Activated naive CD8-positive, alpha-beta T cell (primary cell): ENCODE measurements around the gene RBFOX1.

ENCODE experiments used
- H3K27ac Mint-ChIP-seq: one replicate; pipeline ENCODE4 v1.8.0; 2021; ENCODE audit warnings: mixed read lengths
- H3K27me3 Mint-ChIP-seq: one replicate; pipeline ENCODE4 v1.8.0; 2021; ENCODE audit warnings: mixed read lengths
- H3K36me3 Mint-ChIP-seq: one replicate; pipeline ENCODE4 v1.8.0; 2021; ENCODE audit warnings: mixed read lengths
- H3K4me1 Mint-ChIP-seq: one replicate; pipeline ENCODE4 v1.8.0; 2021; ENCODE audit warnings: low read depth, mixed read lengths
- H3K4me3 Mint-ChIP-seq: one replicate; pipeline ENCODE4 v1.8.0; 2021; ENCODE audit warnings: mild to moderate bottlenecking, mixed read lengths
- H3K9me3 Mint-ChIP-seq: one replicate; pipeline ENCODE4 v1.8.0; 2021; ENCODE audit warnings: low read depth, mixed read lengths

Gene RBFOX1

GRCh38 chr16:7332611-7333010 is at the start of gene RBFOX1:
Gene RBFOX1, plus strand, starts transcription at chr16:7332845.
- Mint-ChIP-seq H3K4me1 (no peaks in the 10 kb centered on the region), H3K4me3 (no peak within 1 kb of the TSS), H3K9me3 (no peaks in the 10 kb centered on the region), H3K27me3 (no peaks in the 10 kb centered on the region), H3K27ac (no peak within 1 kb of the TSS), H3K36me3 (no peaks in the 10 kb centered on the region)

- Mint-ChIP-seq H3K27ac (no peak overlapping the region), H3K9me3 (peaks cover 22% of the 10 kb centered on the region), H3K27me3 (no peaks in the 10 kb centered on the region), H3K36me3 (no peaks in the 10 kb centered on the region), H3K4me1 (no peaks in the 10 kb centered on the region), H3K4me3 (no peak overlapping the region)
Measured at GRCh38 chr16:7284780-7285179, 47.9 kb upstream of the RBFOX1 start.

GRCh38 chr16:7285520-7285919 is 47.1 kb upstream of the RBFOX1 start:
- H3K9me3 Mint-ChIP-seq: peaks cover 22% of the 10 kb centered on the region

GRCh38 chr16:7289299-7289698 is 43.3 kb upstream of the RBFOX1 start:
- Mint-ChIP-seq H3K9me3 (peaks cover 10% of the 10 kb centered on the region), H3K36me3 (no peaks in the 10 kb centered on the region), H3K27me3 (no peaks in the 10 kb centered on the region), H3K4me1 (no peaks in the 10 kb centered on the region), H3K27ac (no peak overlapping the region), H3K4me3 (no peak overlapping the region)

More at GRCh38 chr16:7285520-7285919, 47.1 kb upstream of the RBFOX1 start:
- Mint-ChIP-seq H3K36me3 (no peaks in the 10 kb centered on the region), H3K27ac (no peak overlapping the region), H3K4me3 (no peak overlapping the region), H3K27me3 (no peaks in the 10 kb centered on the region), H3K4me1 (no peaks in the 10 kb centered on the region)

GRCh38 chr16:7290682-7291081 is 42.0 kb upstream of the RBFOX1 start:
- no peaks in the 10 kb centered on the region for H3K4me1 Mint-ChIP-seq
- no peaks in the 10 kb centered on the region for H3K27me3 Mint-ChIP-seq
- H3K27ac Mint-ChIP-seq: no peak overlapping the region
- no peak overlapping the region for H3K4me3 Mint-ChIP-seq
- peaks cover 6% of the 10 kb centered on the region for H3K9me3 Mint-ChIP-seq
- no peaks in the 10 kb centered on the region for H3K36me3 Mint-ChIP-seq

GRCh38 chr16:7294020-7294419 is 38.6 kb upstream of the RBFOX1 start:
- H3K36me3 Mint-ChIP-seq: no peaks in the 10 kb centered on the region
- peaks cover 4% of the 10 kb centered on the region for H3K9me3 Mint-ChIP-seq
- H3K4me1 Mint-ChIP-seq: no peaks in the 10 kb centered on the region
- no peak overlapping the region for H3K4me3 Mint-ChIP-seq
- no peaks in the 10 kb centered on the region for H3K27me3 Mint-ChIP-seq
- H3K27ac Mint-ChIP-seq: no peak overlapping the region

GRCh38 chr16:7303052-7303610 is 29.5 kb upstream of the RBFOX1 start:
- Mint-ChIP-seq H3K36me3 (peaks cover 3% of the 10 kb centered on the region), H3K27ac (no peak overlapping the region), H3K4me1 (no peaks in the 10 kb centered on the region), H3K4me3 (no peak overlapping the region), H3K27me3 (peaks cover 12% of the 10 kb centered on the region), H3K9me3 (no peaks in the 10 kb centered on the region)

- Mint-ChIP-seq H3K4me1 (no peaks in the 10 kb centered on the region), H3K36me3 (peaks cover 3% of the 10 kb centered on the region), H3K27me3 (peaks cover 14% of the 10 kb centered on the region), H3K27ac (no peak overlapping the region), H3K9me3 (no peaks in the 10 kb centered on the region), H3K4me3 (no peak overlapping the region)
Measured at GRCh38 chr16:7303660-7304200, 28.9 kb upstream of the RBFOX1 start.

- peaks cover 3% of the 10 kb centered on the region for H3K36me3 Mint-ChIP-seq
- peaks cover 14% of the 10 kb centered on the region for H3K27me3 Mint-ChIP-seq
- no peak overlapping the region for H3K4me3 Mint-ChIP-seq
- H3K9me3 Mint-ChIP-seq: no peaks in the 10 kb centered on the region
- H3K27ac Mint-ChIP-seq: no peak overlapping the region
- H3K4me1 Mint-ChIP-seq: no peaks in the 10 kb centered on the region
Measured at GRCh38 chr16:7304279-7304678, 28.4 kb upstream of the RBFOX1 start.

GRCh38 chr16:7304958-7305357 is 27.7 kb upstream of the RBFOX1 start:
- Mint-ChIP-seq H3K36me3 (peaks cover 3% of the 10 kb centered on the region), H3K9me3 (no peaks in the 10 kb centered on the region), H3K4me3 (no peak overlapping the region), H3K27ac (no peak overlapping the region), H3K4me1 (no peaks in the 10 kb centered on the region), H3K27me3 (peaks cover 14% of the 10 kb centered on the region)

GRCh38 chr16:7313170-7313569 is 19.5 kb upstream of the RBFOX1 start:
- Mint-ChIP-seq H3K4me3 (no peak overlapping the region), H3K9me3 (no peaks in the 10 kb centered on the region), H3K27ac (no peak overlapping the region), H3K36me3 (no peaks in the 10 kb centered on the region), H3K27me3 (peaks cover 5% of the 10 kb centered on the region), H3K4me1 (no peaks in the 10 kb centered on the region)

- H3K36me3 Mint-ChIP-seq: no peaks in the 10 kb centered on the region
- no peak overlapping the region for H3K4me3 Mint-ChIP-seq
- peaks cover 4% of the 10 kb centered on the region for H3K27me3 Mint-ChIP-seq
Measured at GRCh38 chr16:7314163-7314562, 18.5 kb upstream of the RBFOX1 start.

GRCh38 chr16:7315813-7316212 is 16.8 kb upstream of the RBFOX1 start:
- peaks cover 7% of the 10 kb centered on the region for H3K9me3 Mint-ChIP-seq
- no peaks in the 10 kb centered on the region for H3K36me3 Mint-ChIP-seq
- H3K4me3 Mint-ChIP-seq: no peak overlapping the region
- no peak overlapping the region for H3K27ac Mint-ChIP-seq
- H3K27me3 Mint-ChIP-seq: peaks cover 2% of the 10 kb centered on the region
- H3K4me1 Mint-ChIP-seq: no peaks in the 10 kb centered on the region

More at GRCh38 chr16:7314163-7314562, 18.5 kb upstream of the RBFOX1 start:
- Mint-ChIP-seq H3K4me1 (no peaks in the 10 kb centered on the region), H3K9me3 (peaks cover 3% of the 10 kb centered on the region), H3K27ac (no peak overlapping the region)

- Mint-ChIP-seq H3K36me3 (no peaks in the 10 kb centered on the region), H3K4me3 (no peak overlapping the region), H3K4me1 (no peaks in the 10 kb centered on the region), H3K27ac (no peak overlapping the region), H3K9me3 (peaks cover 7% of the 10 kb centered on the region), H3K27me3 (peaks cover 2% of the 10 kb centered on the region)
Measured at GRCh38 chr16:7316281-7316888, 16.3 kb upstream of the RBFOX1 start.

GRCh38 chr16:7317982-7318381 is 14.7 kb upstream of the RBFOX1 start:
- no peaks in the 10 kb centered on the region for H3K4me1 Mint-ChIP-seq
- peaks cover 2% of the 10 kb centered on the region for H3K27me3 Mint-ChIP-seq
- H3K27ac Mint-ChIP-seq: no peak overlapping the region
- no peak overlapping the region for H3K4me3 Mint-ChIP-seq
- H3K36me3 Mint-ChIP-seq: no peaks in the 10 kb centered on the region
- peaks cover 7% of the 10 kb centered on the region for H3K9me3 Mint-ChIP-seq

- Mint-ChIP-seq H3K27me3 (peaks cover 2% of the 10 kb centered on the region), H3K27ac (no peak overlapping the region), H3K4me1 (no peaks in the 10 kb centered on the region), H3K9me3 (peaks cover 7% of the 10 kb centered on the region), H3K36me3 (no peaks in the 10 kb centered on the region), H3K4me3 (no peak overlapping the region)
Measured at GRCh38 chr16:7318686-7319085, 14.0 kb upstream of the RBFOX1 start.
